OCI-LY7 (cell line): Measurements from ENCODE around the gene GLIS1. TPM values are rescaled to one million over a fixed set of nuclear protein-coding genes. Genes with fewer than 3 reads are reported as not detected.

Experiments
- BruUV-seq: library from RNA; stranded (reverse); fragments of 400-500 nt; replicated peaks from 2 replicates; lab custom pipeline; 2021; lab: Mats Ljungman, UMichigan
- CTCF ChIA-PET: fragments of 300-600 bp; sonication (Branson Sonifier 250); formaldehyde crosslinking; loops from one replicate; lab custom pipeline; 2022; ENCODE audit warnings: antibody characterized with exemption; ENCODE audit not compliant: unreplicated experiment; lab: Charles Lee
- POLR2A ChIA-PET: fragments of 300-600 bp; sonication (Branson Sonifier 250); formaldehyde crosslinking; loops from one replicate; lab custom pipeline; 2022; ENCODE audit warnings: antibody characterized with exemption; lab: Charles Lee
- DNase-seq: peaks from one replicate; pipeline ENCODE4 v3.0.0-alpha.2; 2015; ENCODE audit warnings: low spot score
- H2AFZ ChIP-seq: fragments of 200-600 bp; sonication (generic), shearing (Covaris generic); 2 replicates; pipeline ENCODE4 v1.6.1; 2014; ENCODE audit warnings: mild to moderate bottlenecking, antibody characterized with exemption, low read length, moderate library complexity
- H3K27ac ChIP-seq: fragments of 200-600 bp; sonication (generic); 2 replicates; pipeline ENCODE4 v1.5.1; 2014; ENCODE audit warnings: mixed run types, low read depth, mild to moderate bottlenecking, moderate library complexity, low read length, inconsistent platforms; ENCODE audit not compliant: poor library complexity, severe bottlenecking
- H3K36me3 ChIP-seq: fragments of 200-600 bp; sonication (generic); 2 replicates; pipeline ENCODE4 v1.6.1; 2014; ENCODE audit warnings: mild to moderate bottlenecking, antibody characterized with exemption, low read length, moderate library complexity, mixed read lengths; ENCODE audit not compliant: insufficient read depth
- H3K4me1 ChIP-seq: fragments of 200-600 bp; sonication (generic); 2 replicates; pipeline ENCODE4 v1.5.1; 2014; ENCODE audit warnings: mild to moderate bottlenecking, low read length; ENCODE audit not compliant: insufficient read depth, poor library complexity, severe bottlenecking
- H3K4me2 ChIP-seq: fragments of 200-600 bp; sonication (generic); 2 replicates; pipeline ENCODE4 v1.6.1; 2014; ENCODE audit warnings: mild to moderate bottlenecking, low read length
- H3K4me3 ChIP-seq: fragments of 200-600 bp; sonication (generic); 2 replicates; pipeline ENCODE4 v1.5.1; 2014; ENCODE audit warnings: mild to moderate bottlenecking, low read depth, low read length; ENCODE audit not compliant: poor library complexity, severe bottlenecking
- H3K79me2 ChIP-seq: fragments of 200-600 bp; sonication (generic); 2 replicates; pipeline ENCODE4 v1.6.1; 2016; ENCODE audit warnings: low read depth, mild to moderate bottlenecking, low read length, moderate library complexity, mixed read lengths; ENCODE audit not compliant: insufficient read depth
- H3K9me2 ChIP-seq: fragments of 200-600 bp; sonication (generic); 2 replicates; pipeline ENCODE4 v1.6.1; 2016; ENCODE audit warnings: mild to moderate bottlenecking, low read length, mixed read lengths; ENCODE audit not compliant: insufficient read depth
- H3K9me3 ChIP-seq: fragments of 200-600 bp; sonication (generic); 2 replicates; pipeline ENCODE4 v1.6.1; 2014; ENCODE audit warnings: mild to moderate bottlenecking, mixed run types, low read length, mixed read lengths
- H4K20me1 ChIP-seq: fragments of 200-600 bp; sonication (generic); 2 replicates; pipeline ENCODE4 v1.6.1; 2014; ENCODE audit warnings: mild to moderate bottlenecking, antibody characterized with exemption, low read length, moderate library complexity, mixed read lengths; ENCODE audit not compliant: insufficient read depth
- CTCF ChIP-seq: fragments of 200-600 bp; sonication (generic); conservative IDR thresholded peaks from 2 replicates; pipeline ENCODE4 v1.5.1; 2014; ENCODE audit warnings: mild to moderate bottlenecking, antibody characterized with exemption, low read length, moderate library complexity, mixed read lengths
- EZH2phosphoT487 ChIP-seq: fragments of 200-600 bp; sonication (generic); IDR thresholded peaks from 2 replicates; pipeline ENCODE4 v1.6.1; 2018; ENCODE audit warnings: low read depth, borderline replicate concordance, mild to moderate bottlenecking, mixed run types, antibody characterized with exemption, low read length, moderate library complexity, mixed read lengths
- intact Hi-C: fragments of 100-400 bp; cut with micrococcal nuclease; formaldehyde crosslinking; loops from one replicate; pipeline ENCODE4 v1.10.0; 2022; ENCODE audit not compliant: unreplicated experiment
- total RNA-seq, 2 experiments: library from RNA; depleted of rRNA in 1 of 2; stranded (reverse); fragments of >200 nt in 1 of 2; shearing (Covaris generic) in 1 of 2; gene quantifications; 2 replicates each; pipeline ENCODE4 v1.2.3, GENCODE V29; 2014 to 2022

Gene GLIS1
- total RNA-seq, 2 experiments from 2014 or later = not detected

GRCh38 chr1:53551428-53551995, 187.5 kb downstream of the GLIS1 start:
- intact Hi-C loops = no loop called here

GRCh38 chr1:53550201-53550741, 188.7 kb downstream of the GLIS1 start:
- H3K4me1 ChIP-seq = no peaks in the 10 kb centered on the region
- no TSS peak for BruUV-seq
- H2AFZ ChIP-seq = no peak overlapping the region
- no peak overlapping the region for H3K4me2 ChIP-seq
- TF ChIP-seq CTCF = no peak
- no peak for TF ChIP-seq EZH2phosphoT487
- H3K79me2 ChIP-seq = no peaks in the 10 kb centered on the region
- POLR2A ChIA-PET = interaction anchor here (0.9 kb wide), 1 partner anchor 20 kb away, joined by 3 read pairs; no protein-coding TSS in a partner anchor
- H3K9me3 ChIP-seq = no peaks in the 10 kb centered on the region
- H3K9me2 ChIP-seq = no peaks in the 10 kb centered on the region
- H4K20me1 ChIP-seq = no peaks in the 10 kb centered on the region
- H3K36me3 ChIP-seq = no peaks in the 10 kb centered on the region
- no peak for DNase-seq
- H3K4me3 ChIP-seq = no peak overlapping the region
- intact Hi-C loops = no loop called here
- CTCF ChIA-PET = no interaction called here
- no peak overlapping the region for H3K27ac ChIP-seq

More at GRCh38 chr1:53551428-53551995, 187.5 kb downstream of the GLIS1 start:
- Histone ChIP-seq H3K9me2 (no peaks in the 10 kb centered on the region), H3K79me2 (no peaks in the 10 kb centered on the region), H3K27ac (no peak overlapping the region), H3K9me3 (0 out of 2 replicates have a peak, but pooled peaks cover 4% of the 10 kb centered on the region), H3K4me1 (no peaks in the 10 kb centered on the region), H3K4me3 (no peak overlapping the region), H3K4me2 (no peak overlapping the region), H2AFZ (no peak overlapping the region), H4K20me1 (no peaks in the 10 kb centered on the region), H3K36me3 (no peaks in the 10 kb centered on the region)
- BruUV-seq = no TSS peak
- CTCF ChIA-PET = no interaction called here
- no peak for TF ChIP-seq CTCF
- no peak for TF ChIP-seq EZH2phosphoT487
- no peak for DNase-seq
- POLR2A ChIA-PET = no interaction called here

GRCh38 chr1:53549781-53550180, 189.2 kb downstream of the GLIS1 start:
- Histone ChIP-seq H3K4me3 (no peak overlapping the region), H2AFZ (no peak overlapping the region), H3K4me2 (no peak overlapping the region), H3K79me2 (no peaks in the 10 kb centered on the region), H3K4me1 (no peaks in the 10 kb centered on the region), H3K27ac (no peak overlapping the region), H3K9me3 (no peaks in the 10 kb centered on the region), H4K20me1 (no peaks in the 10 kb centered on the region), H3K36me3 (no peaks in the 10 kb centered on the region), H3K9me2 (no peaks in the 10 kb centered on the region)
- no peak for TF ChIP-seq CTCF
- TF ChIP-seq EZH2phosphoT487 = no peak
- POLR2A ChIA-PET = interaction anchor here (0.9 kb wide), 1 partner anchor 19 kb away, joined by 3 read pairs; no protein-coding TSS in a partner anchor
- no TSS peak for BruUV-seq
- no peak for DNase-seq
- intact Hi-C loops = no loop called here
- CTCF ChIA-PET = no interaction called here
